SK-N-SH (cell line): ENCODE data around the gene CCDC88C. TPM values are rescaled to one million over a fixed set of nuclear protein-coding genes. Genes with fewer than 3 reads are reported as not detected.

ENCODE experiments used
- CTCF ChIA-PET: fragments of 300-600, 350-600 bp; formaldehyde crosslinking; extraction: SDS; loops from one replicate; lab custom pipeline; 2021; lab: Yijun Ruan, JAX
- POLR2A ChIA-PET: fragments of 350-600 bp; sonication (Branson Sonifier 250); formaldehyde crosslinking; extraction: SDS; loops from one replicate; lab custom pipeline; 2020; ENCODE audit warnings: antibody characterized with exemption, inconsistent platforms; lab: Yijun Ruan, JAX
- DNase-seq: peaks from one replicate; pipeline ENCODE4 v3.0.0; 2012
- H2AFZ ChIP-seq: fragments of 200-600 bp; sonication (generic); 2 replicates; pipeline ENCODE4 v1.8.1; 2016; ENCODE audit warnings: antibody characterized with exemption, mild to moderate bottlenecking, low read depth
- H3F3A ChIP-seq: fragments of 200-600 bp; sonication (generic); replicated peaks from 2 replicates; pipeline ENCODE3; 2016; ENCODE audit warnings: antibody characterized with exemption, mild to moderate bottlenecking; ENCODE audit not compliant: insufficient read depth
- H3K27ac ChIP-seq, 2 experiments: fragments of 200-500 bp in 1 of 2; fragments of 200-600 bp in 1 of 2; sonication (Bioruptor generic) in 1 of 2; sonication (generic), shearing (Covaris generic) in 1 of 2; 2 replicates each; pipeline versions ENCODE4 v1.5.1 to v1.6.1; 2014 to 2016; ENCODE audit warnings: low read depth in 2 of 2, inconsistent platforms in 1 of 2, low read length in 1 of 2, mild to moderate bottlenecking in 1 of 2, mixed read lengths in 1 of 2
- H3K27me3 ChIP-seq: fragments of 200-600 bp; sonication (generic), shearing (Covaris generic); 2 replicates; pipeline ENCODE4 v1.6.1; 2016; ENCODE audit warnings: mixed run types; ENCODE audit not compliant: insufficient read depth
- H3K36me3 ChIP-seq, 2 experiments: fragments of 200-500 bp in 1 of 2; fragments of 200-600 bp in 1 of 2; sonication (Bioruptor generic) in 1 of 2; sonication (generic) in 1 of 2; replicated peaks in 1 of 2; 2 replicates each; pipeline versions ENCODE3 to v1.5.1; 2014 to 2016; ENCODE audit warnings: low read length in 1 of 2, mild to moderate bottlenecking in 1 of 2; ENCODE audit not compliant: insufficient read depth in 2 of 2, control insufficient read depth in 1 of 2
- H3K4me1 ChIP-seq, 2 experiments: fragments of 200-500 bp in 1 of 2; fragments of 200-600 bp in 1 of 2; sonication (Bioruptor generic) in 1 of 2; sonication (generic), shearing (Covaris generic) in 1 of 2; 2 replicates each; pipeline versions ENCODE4 v1.5.1 to v1.6.1; 2014 to 2016; ENCODE audit warnings: low read depth in 1 of 2, low read length in 1 of 2, mixed run types in 1 of 2; ENCODE audit not compliant: insufficient read depth in 2 of 2, control insufficient read depth in 1 of 2
- H3K4me2 ChIP-seq: fragments of 200-600 bp; sonication (generic), shearing (Covaris generic); 2 replicates; pipeline ENCODE4 v1.6.1; 2017; ENCODE audit warnings: mixed run types
- H3K4me3 ChIP-seq, 2 experiments: fragments of 200-500 bp in 1 of 2; fragments of 200-600 bp in 1 of 2; sonication (Bioruptor generic) in 1 of 2; sonication (generic), shearing (Covaris generic) in 1 of 2; 2 replicates each; pipeline versions ENCODE4 v1.5.1 to v1.8.1; 2014 to 2016; ENCODE audit warnings: low read depth in 2 of 2, inconsistent platforms in 1 of 2, low read length in 1 of 2, mild to moderate bottlenecking in 1 of 2, mixed read lengths in 1 of 2, moderate library complexity in 1 of 2
- H3K79me2 ChIP-seq: fragments of 200-600 bp; sonication (generic); 2 replicates; pipeline ENCODE4 v1.8.1; 2017; ENCODE audit warnings: mild to moderate bottlenecking; ENCODE audit not compliant: insufficient read depth
- H3K9ac ChIP-seq: fragments of 200-600 bp; sonication (generic); 2 replicates; pipeline ENCODE4 v1.6.1; 2017; ENCODE audit warnings: mixed run types
- H3K9me2 ChIP-seq: fragments of 200-600 bp; sonication (generic); 2 replicates; pipeline ENCODE4 v1.6.1; 2017; ENCODE audit warnings: mixed run types
- H3K9me3 ChIP-seq: fragments of 200-600 bp; sonication (generic); 2 replicates; pipeline ENCODE4 v1.6.1; 2017; ENCODE audit warnings: mixed run types, mild to moderate bottlenecking, moderate library complexity
- H4K20me1 ChIP-seq: fragments of 200-600 bp; sonication (generic); 2 replicates; pipeline ENCODE4 v1.6.1; 2017; ENCODE audit warnings: mild to moderate bottlenecking, mixed run types; ENCODE audit not compliant: insufficient read depth
- ELF1 ChIP-seq: IDR thresholded peaks from 2 replicates; pipeline ENCODE4 v1.4.0; 2012
- EZH2phosphoT487 ChIP-seq: fragments of 200-600 bp; sonication (generic); IDR thresholded peaks from 2 replicates; pipeline ENCODE4 v1.6.1; 2017; ENCODE audit warnings: low read depth, mixed run types, mild to moderate bottlenecking, antibody characterized with exemption, moderate library complexity, borderline replicate concordance
- FOSL2 ChIP-seq: IDR thresholded peaks from 2 replicates; pipeline ENCODE4 v1.4.0; 2012; ENCODE audit warnings: low read depth, mild to moderate bottlenecking, moderate library complexity, borderline replicate concordance
- GABPA ChIP-seq: IDR thresholded peaks from 2 replicates; pipeline ENCODE4 v1.4.0; 2012; ENCODE audit warnings: low read depth, mild to moderate bottlenecking
- GATA2 ChIP-seq: sonication (generic); formaldehyde crosslinking; IDR thresholded peaks from 2 replicates; pipeline ENCODE4 v1.5.0; 2020; ENCODE audit warnings: mild to moderate bottlenecking, missing genetic modification reagents
- MAX ChIP-seq: IDR thresholded peaks from 2 replicates; pipeline ENCODE4 v1.4.0; 2012; ENCODE audit warnings: low read depth
- MEF2A ChIP-seq: IDR thresholded peaks from 2 replicates; pipeline ENCODE4 v1.4.0; 2012; ENCODE audit warnings: low read depth, borderline replicate concordance
- NFIC ChIP-seq: IDR thresholded peaks from 2 replicates; pipeline ENCODE4 v1.4.0; 2012; ENCODE audit warnings: borderline replicate concordance
- POLR2AphosphoS5 ChIP-seq: IDR thresholded peaks from 2 replicates; pipeline ENCODE4 v1.6.1; 2012; ENCODE audit warnings: low read depth, low read length
- RFX5 ChIP-seq: IDR thresholded peaks from 2 replicates; pipeline ENCODE4 v1.6.1; 2012; ENCODE audit warnings: mild to moderate bottlenecking, improper control_type of control experiment, low read length
- RXRA ChIP-seq: IDR thresholded peaks from 2 replicates; pipeline ENCODE4 v1.4.0; 2012; ENCODE audit warnings: low read depth, mild to moderate bottlenecking, borderline replicate concordance
- SIN3A ChIP-seq: IDR thresholded peaks from 2 replicates; pipeline ENCODE4 v1.6.1; 2012; ENCODE audit warnings: low read depth, mild to moderate bottlenecking, low read length, moderate library complexity, borderline replicate concordance
- SMC3 ChIP-seq: IDR thresholded peaks from 2 replicates; pipeline ENCODE4 v1.6.1; 2012; ENCODE audit warnings: low read depth, low read length, improper control_type of control experiment
- WGBS: methylation state at CpG from one replicate; pipeline ENCODE4 v1.1.6; 2017; ENCODE audit warnings: low lambda C conversion rate; 5-methylcytosine and 5-hydroxymethylcytosine counted together
- polyA plus RNA-seq, 3 experiments: library from polyadenylated mRNA; depleted of rRNA; stranded (reverse); fragments of >200 nt; gene quantifications; 2 replicates each; pipeline ENCODE4 v1.2.3, GENCODE V29; 2012
- TF ChIP-seq, protein P1 (sequence below): fragments of 150-350 bp; IDR thresholded peaks from 2 replicates; pipeline ENCODE4 v1.6.1; 2016; ENCODE audit warnings: mild to moderate bottlenecking, low read depth, low read length
- TF ChIP-seq, protein P2 (sequence below): IDR thresholded peaks from 2 replicates; pipeline ENCODE4 v1.4.0; 2012; ENCODE audit warnings: low read depth, borderline replicate concordance

Gene CCDC88C
- polyA plus RNA-seq, 1 of the 3 experiments (the other 2 are of a cell fraction), result 0.39 TPM

DNA sequence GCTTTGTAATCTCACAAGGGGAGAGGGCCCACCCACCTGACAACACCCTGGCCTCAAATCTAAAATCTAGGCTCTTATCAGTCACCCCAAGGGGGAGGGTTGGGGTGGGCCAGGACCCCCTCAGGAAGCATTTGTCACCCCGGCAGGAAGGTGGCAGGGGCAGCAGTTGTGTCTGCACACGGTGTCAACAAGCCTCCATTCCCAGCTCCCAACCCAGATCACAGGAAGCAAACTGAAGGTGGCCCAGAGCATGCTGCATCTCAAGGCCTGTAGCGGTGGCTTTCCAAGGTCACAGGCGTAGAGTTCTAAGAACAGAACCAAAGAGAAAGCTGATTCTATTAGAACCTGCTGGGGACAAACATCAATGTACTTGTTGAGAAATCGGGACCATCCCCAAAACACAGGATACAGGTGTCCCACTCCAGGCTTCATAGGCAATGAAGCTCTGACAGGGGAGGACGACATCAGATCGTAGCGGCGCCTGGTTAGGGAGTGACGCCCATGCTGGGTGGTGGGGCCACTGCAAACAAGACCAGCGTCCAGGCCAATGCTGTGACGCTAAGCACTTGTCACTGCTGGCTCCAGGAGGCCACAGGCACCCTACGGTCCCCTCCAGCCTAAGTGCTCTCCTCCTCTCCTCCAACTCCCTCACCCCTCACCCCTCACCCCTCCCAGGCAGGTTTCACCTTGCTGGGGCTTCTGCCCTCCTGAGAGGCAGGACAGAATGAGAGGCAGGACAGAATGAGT is 52.9 kb downstream of the CCDC88C start:
- Histone ChIP-seq H3K27me3 (no peaks in the 10 kb centered on the region), H3K9me3 (no peaks in the 10 kb centered on the region), H4K20me1 (no peaks in the 10 kb centered on the region), H3K9me2 (no peaks in the 10 kb centered on the region), H3K9ac (no peak overlapping the region), H3K4me2 (no peak overlapping the region), H2AFZ (no peak overlapping the region), H3K79me2 (no peaks in the 10 kb centered on the region), H3F3A (no peaks in the 10 kb centered on the region), H3K4me1 (peaks cover 0 to 8% of the 10 kb centered on the region in 2 experiments; a peak in 2 of 4 replicates), H3K27ac (no peak overlapping the region), H3K4me3 (no peak overlapping the region), H3K36me3 (no peaks in the 10 kb centered on the region)
- WGBS, result 80% methylated on average over 8 of the region's 13 CpGs
- TF ChIP-seq EZH2phosphoT487 (no peak), MAX (no peak), NFIC (no peak), SMC3 (no peak), MEF2A (no peak), RFX5 (no peak), FOSL2 (no peak), RXRA (no peak), SIN3A (no peak), ELF1 (no peak), GABPA (no peak), GATA2 (CRISPR knock-in tag) (no peak), POLR2AphosphoS5 (no peak)
- TF ChIP-seq, protein P1, sequence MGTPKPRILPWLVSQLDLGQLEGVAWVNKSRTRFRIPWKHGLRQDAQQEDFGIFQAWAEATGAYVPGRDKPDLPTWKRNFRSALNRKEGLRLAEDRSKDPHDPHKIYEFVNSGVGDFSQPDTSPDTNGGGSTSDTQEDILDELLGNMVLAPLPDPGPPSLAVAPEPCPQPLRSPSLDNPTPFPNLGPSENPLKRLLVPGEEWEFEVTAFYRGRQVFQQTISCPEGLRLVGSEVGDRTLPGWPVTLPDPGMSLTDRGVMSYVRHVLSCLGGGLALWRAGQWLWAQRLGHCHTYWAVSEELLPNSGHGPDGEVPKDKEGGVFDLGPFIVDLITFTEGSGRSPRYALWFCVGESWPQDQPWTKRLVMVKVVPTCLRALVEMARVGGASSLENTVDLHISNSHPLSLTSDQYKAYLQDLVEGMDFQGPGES, result no peak
- TF ChIP-seq, protein P2, sequence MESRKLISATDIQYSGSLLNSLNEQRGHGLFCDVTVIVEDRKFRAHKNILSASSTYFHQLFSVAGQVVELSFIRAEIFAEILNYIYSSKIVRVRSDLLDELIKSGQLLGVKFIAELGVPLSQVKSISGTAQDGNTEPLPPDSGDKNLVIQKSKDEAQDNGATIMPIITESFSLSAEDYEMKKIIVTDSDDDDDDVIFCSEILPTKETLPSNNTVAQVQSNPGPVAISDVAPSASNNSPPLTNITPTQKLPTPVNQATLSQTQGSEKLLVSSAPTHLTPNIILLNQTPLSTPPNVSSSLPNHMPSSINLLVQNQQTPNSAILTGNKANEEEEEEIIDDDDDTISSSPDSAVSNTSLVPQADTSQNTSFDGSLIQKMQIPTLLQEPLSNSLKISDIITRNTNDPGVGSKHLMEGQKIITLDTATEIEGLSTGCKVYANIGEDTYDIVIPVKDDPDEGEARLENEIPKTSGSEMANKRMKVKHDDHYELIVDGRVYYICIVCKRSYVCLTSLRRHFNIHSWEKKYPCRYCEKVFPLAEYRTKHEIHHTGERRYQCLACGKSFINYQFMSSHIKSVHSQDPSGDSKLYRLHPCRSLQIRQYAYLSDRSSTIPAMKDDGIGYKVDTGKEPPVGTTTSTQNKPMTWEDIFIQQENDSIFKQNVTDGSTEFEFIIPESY, result no peak
- ChIA-PET POLR2A (no interaction called here), CTCF (interaction anchor here (1.5 kb wide), 1 partner anchor 10 kb away, joined by 4 read pairs; no protein-coding TSS in a partner anchor)
- no peak for DNase-seq
